SH-SY5Y (cell line): ENCODE measurements around the gene LSM14B.

ENCODE experiments used
- GATA2 ChIP-seq: IDR thresholded peaks from 2 replicates; pipeline ENCODE4 v1.6.1; 2011; ENCODE audit warnings: mild to moderate bottlenecking, low read depth, low read length
- GATA3 ChIP-seq: IDR thresholded peaks from 2 replicates; pipeline ENCODE4 v1.6.1; 2011; ENCODE audit warnings: low read depth, mild to moderate bottlenecking, low read length, moderate library complexity

The LSM14B gene

GRCh38 chr20:62103508-62104233, 18.6 kb upstream of the LSM14B start:
- TF ChIP-seq GATA2 (no peak), GATA3 (no peak)

- TF ChIP-seq GATA3, result no peak
Observed at GRCh38 chr20:62104234-62104789, 18.0 kb upstream of the LSM14B start.

- TF ChIP-seq GATA2 (no peak), GATA3 (no peak)
Observed at GRCh38 chr20:62104791-62105345, 17.4 kb upstream of the LSM14B start.

- TF ChIP-seq GATA3, result no peak
- TF ChIP-seq GATA2, result no peak
Observed at GRCh38 chr20:62105592-62105991, 16.7 kb upstream of the LSM14B start.

- TF ChIP-seq GATA3 (no peak), GATA2 (no peak)
Observed at GRCh38 chr20:62111148-62111547, 11.1 kb upstream of the LSM14B start.

- TF ChIP-seq GATA3, result no peak
- no peak for TF ChIP-seq GATA2
Observed at GRCh38 chr20:62112368-62112767, 9.9 kb upstream of the LSM14B start.

- TF ChIP-seq GATA3, result no peak
- no peak for TF ChIP-seq GATA2
Observed at GRCh38 chr20:62114894-62115293, 7.4 kb upstream of the LSM14B start.

GRCh38 chr20:62116558-62117361, 5.5 kb upstream of the LSM14B start:
- no peak for TF ChIP-seq GATA3
- no peak for TF ChIP-seq GATA2

- TF ChIP-seq GATA2 (peak; percentile 68), GATA3 (no peak)
Observed at GRCh38 chr20:62117362-62117646, 5.0 kb upstream of the LSM14B start.

GRCh38 chr20:62117658-62118057, 4.6 kb upstream of the LSM14B start:
- TF ChIP-seq GATA2 (no peak), GATA3 (no peak)

GRCh38 chr20:62118113-62119043, 3.9 kb upstream of the LSM14B start:
- TF ChIP-seq GATA3 (no peak), GATA2 (no peak)

- no peak for TF ChIP-seq GATA3
- no peak for TF ChIP-seq GATA2
Observed at GRCh38 chr20:62119115-62119514, 3.2 kb upstream of the LSM14B start.

GRCh38 chr20:62119591-62120364, 2.5 kb upstream of the LSM14B start:
- TF ChIP-seq GATA2 (no peak), GATA3 (no peak)

- TF ChIP-seq GATA3 (no peak), GATA2 (no peak)
Observed at GRCh38 chr20:62120365-62120762, 1.9 kb upstream of the LSM14B start.
